Trophoblast cell (in vitro differentiated cells and primary cell): Measurements from ENCODE around the gene CLIP2.

Experiments
- DNase-seq, 2 donors: peaks; one replicate each; pipeline ENCODE4 v3.0.0-alpha.2; 2016
- H2AFZ ChIP-seq: 2 replicates; pipeline ENCODE4 v1.6.1; 2013; ENCODE audit warnings: low read length, moderate library complexity, mild to moderate bottlenecking; ENCODE audit not compliant: insufficient read depth, poor library complexity
- H2AK5ac ChIP-seq: 2 replicates; pipeline ENCODE4 v1.6.1; 2013; ENCODE audit warnings: mild to moderate bottlenecking, low read length
- H2BK120ac ChIP-seq: 2 replicates; pipeline ENCODE4 v1.6.1; 2013; ENCODE audit warnings: low read length, mild to moderate bottlenecking, moderate library complexity; ENCODE audit not compliant: insufficient read depth, poor library complexity
- H2BK12ac ChIP-seq: 2 replicates; pipeline ENCODE4 v1.6.1; 2013; ENCODE audit warnings: mild to moderate bottlenecking, low read length, moderate library complexity
- H2BK5ac ChIP-seq: 2 replicates; pipeline ENCODE4 v1.6.1; 2013; ENCODE audit warnings: low read length, low read depth, moderate library complexity, mild to moderate bottlenecking; ENCODE audit not compliant: poor library complexity
- H3K14ac ChIP-seq: 2 replicates; pipeline ENCODE4 v1.6.1; 2013; ENCODE audit warnings: mild to moderate bottlenecking, low read length
- H3K18ac ChIP-seq: 2 replicates; pipeline ENCODE4 v1.6.1; 2013; ENCODE audit warnings: mild to moderate bottlenecking, low read length
- H3K23ac ChIP-seq: 2 replicates; pipeline ENCODE4 v1.6.1; 2013; ENCODE audit warnings: low read length
- H3K27ac ChIP-seq: 2 replicates; pipeline ENCODE4 v1.5.1; 2013; ENCODE audit warnings: low read depth, mild to moderate bottlenecking, inconsistent platforms, low read length, moderate library complexity
- H3K27me3 ChIP-seq: 2 replicates; pipeline ENCODE4 v1.6.1; 2013; ENCODE audit warnings: inconsistent platforms, mild to moderate bottlenecking, low read length, moderate library complexity; ENCODE audit not compliant: insufficient read depth
- H3K36me3 ChIP-seq, 2 experiments: 1 replicate in 1 of 2; 2 replicates in 1 of 2; pipeline ENCODE4 v1.6.1; 2013; ENCODE audit warnings: low read length in 2 of 2, mild to moderate bottlenecking in 2 of 2, moderate library complexity in 1 of 2; ENCODE audit not compliant: insufficient read depth in 2 of 2, control insufficient read depth in 1 of 2
- H3K4ac ChIP-seq: 2 replicates; pipeline ENCODE4 v1.6.1; 2013; ENCODE audit warnings: low read depth, mild to moderate bottlenecking, low read length, moderate library complexity
- H3K4me1 ChIP-seq, 2 experiments: 1 replicate in 1 of 2; 2 replicates in 1 of 2; pipeline ENCODE4 v1.6.1; 2013; ENCODE audit warnings: low read length in 2 of 2, mild to moderate bottlenecking in 2 of 2, moderate library complexity in 1 of 2; ENCODE audit not compliant: insufficient read depth in 2 of 2, control insufficient read depth in 1 of 2
- H3K4me2 ChIP-seq: 2 replicates; pipeline ENCODE4 v1.6.1; 2013; ENCODE audit warnings: inconsistent platforms, mild to moderate bottlenecking, low read length, moderate library complexity
- H3K4me3 ChIP-seq: 2 replicates; pipeline ENCODE4 v1.5.1; 2013; ENCODE audit warnings: mild to moderate bottlenecking, low read depth, low read length, inconsistent platforms
- H3K79me1 ChIP-seq: one replicate; pipeline ENCODE4 v1.6.1; 2013; ENCODE audit warnings: low read length
- H3K79me2 ChIP-seq: 2 replicates; pipeline ENCODE4 v1.6.1; 2013; ENCODE audit warnings: low read length, mild to moderate bottlenecking; ENCODE audit not compliant: control insufficient read depth, insufficient read depth, poor library complexity
- H3K9ac ChIP-seq: 2 replicates; pipeline ENCODE4 v1.6.1; 2013; ENCODE audit warnings: mild to moderate bottlenecking, low read length
- H3K9me3 ChIP-seq: 2 replicates; pipeline ENCODE4 v1.6.1; 2013; ENCODE audit warnings: low read depth, mild to moderate bottlenecking, control low read depth, inconsistent platforms, low read length; ENCODE audit not compliant: insufficient read depth
- H4K12ac ChIP-seq: 2 replicates; pipeline ENCODE4 v1.6.1; 2013; ENCODE audit warnings: low read depth, mild to moderate bottlenecking, low read length, moderate library complexity
- H4K8ac ChIP-seq: 2 replicates; pipeline ENCODE4 v1.6.1; 2013; ENCODE audit warnings: low read depth, mild to moderate bottlenecking, low read length, moderate library complexity
- H4K91ac ChIP-seq: one replicate; pipeline ENCODE4 v1.6.1; 2013; ENCODE audit warnings: low read depth, mild to moderate bottlenecking, low read length, moderate library complexity
- WGBS: extraction: QIAGEN DNeasy Blood & Tissue Kit; methylation state at CpG from one replicate; pipeline ENCODE4 v1.1.7; 2013; ENCODE audit warnings: missing lambda C conversion rate; ENCODE audit not compliant: insufficient read length, insufficient coverage; ENCODE audit errors: extremely low coverage; 5-methylcytosine and 5-hydroxymethylcytosine counted together

Gene CLIP2

DNA sequence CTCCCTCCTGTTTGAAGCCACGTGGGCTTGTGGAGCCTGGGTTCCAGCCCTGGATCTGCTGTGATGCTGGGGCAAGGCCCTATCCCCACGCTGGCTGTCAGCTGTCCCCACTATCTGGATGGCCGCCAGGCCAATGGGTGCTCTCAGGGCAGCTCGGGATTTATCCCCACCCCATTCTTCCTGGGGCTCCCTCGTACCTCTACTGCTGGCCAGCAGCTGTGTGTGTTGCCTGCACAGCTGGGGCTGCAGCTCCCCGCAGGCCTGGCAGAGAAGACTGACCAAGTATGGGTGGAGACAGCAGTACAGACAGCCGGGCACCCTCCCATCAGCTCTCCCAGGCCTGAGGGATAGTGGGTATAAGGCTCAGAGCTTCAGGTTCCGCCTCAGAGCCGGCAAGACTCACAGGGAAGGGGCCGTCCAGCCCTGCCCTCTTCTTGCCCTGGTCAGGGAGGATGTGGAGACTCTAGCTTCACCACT is 13.6 kb downstream of the CLIP2 start:
- Histone ChIP-seq H3K4me3 (no peak overlapping the region), H3K27me3 (no peaks in the 10 kb centered on the region), H3K4me1 (peaks cover under 1 to 5% of the 10 kb centered on the region in 2 experiments), H3K4ac (no peak overlapping the region), H3K18ac (no peak overlapping the region), H3K27ac (no peak overlapping the region), H4K12ac (no peak overlapping the region), H3K4me2 (no peak overlapping the region), H3K9ac (no peak overlapping the region), H4K8ac (no peak overlapping the region), H3K36me3 (no peaks in the 10 kb centered on the region), H2AFZ (no peak overlapping the region), H3K79me2 (no peaks in the 10 kb centered on the region), H3K14ac (no peak overlapping the region), H3K23ac (no peak overlapping the region), H2BK120ac (no peak overlapping the region), H3K79me1 (no peaks in the 10 kb centered on the region), H3K9me3 (peaks cover 2% of the 10 kb centered on the region), H2BK12ac (no peak overlapping the region), H4K91ac (no peak overlapping the region), H2BK5ac (no peak overlapping the region), H2AK5ac (no peak overlapping the region)
- no CpG with 5 or more reads among the region's 10 CpGs for WGBS
- no peak for DNase-seq

DNA sequence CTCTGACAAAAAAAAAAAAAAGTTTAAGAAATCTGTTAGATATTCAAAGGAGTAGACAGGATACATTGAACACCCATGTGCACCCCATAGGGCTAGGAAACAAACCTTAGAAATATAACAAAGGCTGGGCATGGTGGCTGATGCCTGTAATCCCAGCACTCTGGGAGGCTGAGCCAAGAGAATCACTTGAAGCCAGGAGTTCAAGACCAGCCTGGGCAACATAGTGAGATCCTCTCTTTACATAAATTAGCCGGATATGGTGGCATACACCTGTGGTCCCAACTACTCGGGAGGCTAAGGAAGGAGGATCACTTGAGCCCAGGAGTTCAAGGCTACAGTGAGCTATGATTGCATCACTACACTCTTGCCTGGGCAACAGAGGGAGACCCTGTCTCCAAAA is 15.3 kb downstream of the CLIP2 start:
- Histone ChIP-seq H3K4me2 (no peak overlapping the region), H3K9me3 (peaks cover 2% of the 10 kb centered on the region), H2BK5ac (no peak overlapping the region), H3K27ac (no peak overlapping the region), H3K4ac (no peak overlapping the region), H3K36me3 (no peaks in the 10 kb centered on the region), H2AFZ (no peak overlapping the region), H4K91ac (no peak overlapping the region), H4K12ac (no peak overlapping the region), H2BK120ac (no peak overlapping the region), H3K14ac (no peak overlapping the region), H4K8ac (no peak overlapping the region), H3K27me3 (no peaks in the 10 kb centered on the region), H3K9ac (no peak overlapping the region), H3K79me1 (no peaks in the 10 kb centered on the region), H2BK12ac (no peak overlapping the region), H2AK5ac (no peak overlapping the region), H3K4me3 (no peak overlapping the region), H3K79me2 (no peaks in the 10 kb centered on the region), H3K18ac (no peak overlapping the region), H3K23ac (no peak overlapping the region), H3K4me1 (peaks cover 0 to 2% of the 10 kb centered on the region in 2 experiments)
- DNase-seq = no peak
- WGBS = no CpG with 5 or more reads among the region's 2 CpGs

DNA sequence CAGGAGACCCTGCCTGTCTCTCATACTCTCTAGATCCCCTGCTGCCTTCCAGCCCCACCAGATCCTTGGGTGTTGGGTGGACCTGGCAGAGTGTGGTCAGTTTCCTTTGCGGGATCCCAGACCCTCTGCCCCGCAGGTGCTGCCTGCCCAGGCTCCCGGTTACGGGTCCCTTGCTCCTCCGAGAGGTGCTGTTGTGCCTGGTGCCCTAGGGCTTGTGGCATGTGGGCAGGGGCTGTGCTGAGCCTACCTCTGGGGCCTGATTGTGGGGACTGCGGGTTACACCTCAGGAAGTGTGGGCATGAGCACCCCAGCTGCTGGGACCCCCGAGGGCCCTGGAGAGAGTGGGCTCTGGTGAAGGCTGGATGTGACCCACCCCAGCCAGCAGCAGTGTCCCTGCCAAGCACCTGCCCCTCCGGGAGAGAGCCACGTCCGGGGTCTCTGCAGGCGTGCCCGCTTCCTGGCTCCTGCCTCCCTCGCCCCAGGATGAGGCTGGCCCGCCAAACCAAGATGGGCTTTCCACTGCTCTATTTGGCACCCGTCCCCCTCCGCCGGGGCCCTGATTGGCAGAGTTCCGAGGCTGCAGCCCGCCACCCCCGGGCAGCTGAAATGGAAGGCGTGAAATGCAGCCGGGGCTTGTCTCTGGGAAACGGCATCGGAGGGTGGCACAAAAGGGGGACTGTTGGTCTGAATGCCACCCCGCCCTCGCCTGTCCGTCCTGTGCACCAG is 17.0 kb downstream of the CLIP2 start:
- no CpG with 5 or more reads among the region's 27 CpGs for WGBS
- Histone ChIP-seq H3K27me3 (no peaks in the 10 kb centered on the region), H3K27ac (no peak overlapping the region), H2BK12ac (no peak overlapping the region), H3K79me2 (no peaks in the 10 kb centered on the region), H2AFZ (no peak overlapping the region), H3K9ac (no peak overlapping the region), H3K4me3 (no peak overlapping the region), H3K9me3 (peaks cover 2% of the 10 kb centered on the region), H3K18ac (no peak overlapping the region), H4K12ac (no peak overlapping the region), H3K4ac (no peak overlapping the region), H2BK5ac (no peak overlapping the region), H3K36me3 (no peaks in the 10 kb centered on the region), H4K8ac (no peak overlapping the region), H3K14ac (no peak overlapping the region), H3K4me1 (peaks cover 0 to 2% of the 10 kb centered on the region in 2 experiments), H3K23ac (no peak overlapping the region), H3K4me2 (no peak overlapping the region), H2AK5ac (no peak overlapping the region), H3K79me1 (no peaks in the 10 kb centered on the region), H4K91ac (no peak overlapping the region), H2BK120ac (no peak overlapping the region)
- no peak for DNase-seq

DNA sequence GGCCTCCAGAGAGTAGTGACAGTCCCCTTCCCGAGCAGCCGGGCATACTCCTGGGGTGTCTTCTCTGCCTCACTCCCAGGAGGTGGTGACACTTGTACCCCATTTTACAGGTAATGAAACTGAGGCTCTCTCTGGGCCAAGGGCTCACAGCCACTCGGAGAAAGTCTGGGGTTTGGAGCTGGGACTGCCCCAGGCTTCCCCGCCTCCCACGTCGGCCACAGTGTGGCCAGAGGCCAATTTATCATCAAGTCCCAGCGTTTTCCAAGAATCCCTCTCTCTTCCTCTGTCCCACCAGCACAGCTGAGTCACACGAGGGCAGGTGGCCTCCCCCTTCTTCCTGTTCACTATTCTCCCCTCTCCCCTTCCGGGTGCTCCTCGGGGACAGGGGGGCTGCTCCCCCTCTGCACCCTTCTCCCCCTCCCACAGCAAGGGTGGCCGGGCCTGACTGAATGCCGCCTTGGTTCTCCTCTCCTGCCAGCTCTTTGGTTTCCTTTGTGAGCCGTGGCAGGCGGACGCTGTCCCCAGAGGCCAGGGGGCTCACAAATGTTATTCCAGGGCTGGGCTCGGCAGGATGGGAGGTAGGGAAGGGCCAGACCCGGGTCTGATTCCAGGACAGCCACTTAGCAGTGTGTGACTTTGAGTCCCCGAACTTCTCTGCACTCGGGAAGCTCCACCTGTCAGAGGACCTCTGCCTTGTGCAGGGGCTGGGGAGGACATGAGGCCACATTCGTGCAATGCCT is 17.7 kb downstream of the CLIP2 start:
- no CpG with 5 or more reads among the region's 20 CpGs for WGBS
- no peak overlapping the region for H3K27ac ChIP-seq
- peaks cover 2% of the 10 kb centered on the region for H3K9me3 ChIP-seq
- no peaks in the 10 kb centered on the region for H3K79me2 ChIP-seq
- H4K12ac ChIP-seq = no peak overlapping the region
- peaks cover 0 to 2% of the 10 kb centered on the region in 2 experiments for H3K4me1 ChIP-seq
- H2AFZ ChIP-seq = no peak overlapping the region
- H3K27me3 ChIP-seq = no peaks in the 10 kb centered on the region
- no peaks in the 10 kb centered on the region for H3K79me1 ChIP-seq
- H3K4ac ChIP-seq = no peak overlapping the region
- no peak overlapping the region for H2BK12ac ChIP-seq
- H3K4me2 ChIP-seq = no peak overlapping the region
- H3K9ac ChIP-seq = no peak overlapping the region
- no peak overlapping the region for H2BK120ac ChIP-seq
- no peak overlapping the region for H3K14ac ChIP-seq
- H3K18ac ChIP-seq = no peak overlapping the region
- DNase-seq = peak in 1 of 2 donors; percentile 26
- H4K91ac ChIP-seq = no peak overlapping the region
- no peak overlapping the region for H3K4me3 ChIP-seq
- no peak overlapping the region for H3K23ac ChIP-seq
- H4K8ac ChIP-seq = no peak overlapping the region
- no peak overlapping the region for H2BK5ac ChIP-seq
- H3K36me3 ChIP-seq = no peaks in the 10 kb centered on the region
- H2AK5ac ChIP-seq = no peak overlapping the region
